Measurements from ENCODE around the gene ZFP92.

- TF ChIP-seq EP300 (IDR thresholded peaks at IDR 0.05) (no peak), CTCF (IDR thresholded peaks at IDR 0.05) (no peak), POLR2A (IDR thresholded peaks at IDR 0.05) (no peak)
Measured at GRCh38 chrX:153423652-153424051, 12.4 kb downstream of the ZFP92 start.

All from gastroesophageal sphincter (tissue), 3 donors.